PFSK-1 (cell line): Measurements from ENCODE around the gene CMPK1.

ENCODE experiments used
- FOXP2 ChIP-seq: optimal IDR thresholded peaks from 2 replicates; pipeline ENCODE3; 2011; ENCODE audit warnings: borderline replicate concordance, control low read depth, inconsistent platforms; ENCODE audit not compliant: insufficient read depth; ENCODE audit errors: extremely low read length, extremely low read depth
- POLR2AphosphoS5 ChIP-seq: IDR thresholded peaks from 2 replicates; pipeline ENCODE4 v1.6.1; 2012; ENCODE audit warnings: low read depth, mild to moderate bottlenecking, control low read depth, low read length, moderate library complexity
- REST ChIP-seq, 2 experiments: IDR thresholded peaks; 2 replicates each; pipeline versions ENCODE4 v1.6.1 to v1.8.0; 2011 to 2012; ENCODE audit warnings: low read depth in 2 of 2, low read length in 2 of 2, control low read depth in 1 of 2, inconsistent platforms in 1 of 2, mild to moderate bottlenecking in 1 of 2, moderate library complexity in 1 of 2; ENCODE audit not compliant: insufficient read depth in 1 of 2
- SIN3A ChIP-seq: IDR thresholded peaks from 2 replicates; pipeline ENCODE4 v1.6.1; 2012; ENCODE audit warnings: mild to moderate bottlenecking, low read length, moderate library complexity, borderline replicate concordance; ENCODE audit not compliant: insufficient read depth
- TAF1 ChIP-seq: IDR thresholded peaks from 2 replicates; pipeline ENCODE4 v1.6.1; 2012; ENCODE audit warnings: low read length, control low read depth, borderline replicate concordance; ENCODE audit not compliant: insufficient read depth

CMPK1 gene

GRCh38 chr1:47403321-47403910, 69.8 kb downstream of the CMPK1 start:
- no peak for TF ChIP-seq REST (IDR thresholded peaks at IDR 0.05; ENCODE audit: insufficient read depth in 1 of 2, low read depth in 2 of 2, low read length in 2 of 2)
- no peak for TF ChIP-seq TAF1

DNA sequence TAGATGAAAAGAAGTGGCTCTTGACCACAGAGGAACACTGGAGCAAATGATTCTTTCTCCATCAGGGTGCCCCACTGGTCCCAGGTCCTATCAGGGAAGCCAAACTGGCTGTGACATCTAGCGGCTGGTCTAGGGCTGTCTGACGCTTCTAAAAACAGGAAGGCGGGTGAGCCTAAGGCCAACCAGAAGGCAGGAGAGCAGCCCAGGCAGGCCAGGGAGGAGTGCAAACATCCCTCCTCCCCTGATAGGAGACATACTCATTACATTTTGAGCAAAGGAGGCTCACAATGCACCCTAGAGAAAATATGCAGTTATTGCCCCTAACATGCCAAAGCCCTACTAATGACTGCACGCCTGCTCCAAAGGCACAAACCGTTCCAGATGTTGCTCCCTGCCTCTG, 72.1 kb downstream of the CMPK1 start:
- TF ChIP-seq POLR2AphosphoS5 (no peak), FOXP2 (no peak), REST (IDR thresholded peaks at IDR 0.05; ENCODE audit: insufficient read depth in 1 of 2, low read depth in 2 of 2, low read length in 2 of 2) (no peak), SIN3A (no peak), TAF1 (no peak)

DNA sequence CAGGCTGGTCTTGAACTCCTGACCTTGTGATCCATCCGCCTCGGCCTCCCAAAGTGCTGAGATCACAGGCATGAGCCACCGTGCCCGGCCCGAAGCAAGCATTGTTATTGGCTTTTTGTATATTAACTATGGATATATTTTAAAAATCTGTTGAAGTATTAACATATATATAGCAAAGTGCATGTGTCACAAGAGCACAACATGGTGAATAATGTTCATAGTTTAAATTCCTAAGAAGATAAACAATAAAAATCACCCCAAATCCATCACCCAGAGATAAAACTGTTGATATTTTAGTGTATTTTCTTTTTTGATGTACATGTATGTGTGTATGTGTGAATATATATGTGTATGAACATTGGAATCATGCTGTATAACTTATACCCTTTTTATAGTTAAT, 73.4 kb downstream of the CMPK1 start:
- no peak for TF ChIP-seq FOXP2
- no peak for TF ChIP-seq REST (IDR thresholded peaks at IDR 0.05; ENCODE audit: insufficient read depth in 1 of 2, low read depth in 2 of 2, low read length in 2 of 2)
- no peak for TF ChIP-seq TAF1
- TF ChIP-seq POLR2AphosphoS5 = no peak
- no peak for TF ChIP-seq SIN3A

- TF ChIP-seq TAF1 = no peak
- no peak for TF ChIP-seq SIN3A
- TF ChIP-seq REST (IDR thresholded peaks at IDR 0.05; ENCODE audit: insufficient read depth in 1 of 2, low read depth in 2 of 2, low read length in 2 of 2) = no peak
- no peak for TF ChIP-seq POLR2AphosphoS5
- no peak for TF ChIP-seq FOXP2
These were observed 73.9 kb downstream of the CMPK1 start for GRCh38 chr1:47407481-47407880.

GRCh38 chr1:47409311-47410067, 75.9 kb downstream of the CMPK1 start:
- TF ChIP-seq REST (IDR thresholded peaks at IDR 0.05; ENCODE audit: insufficient read depth in 1 of 2, low read depth in 2 of 2, low read length in 2 of 2) (no peak), POLR2AphosphoS5 (no peak), TAF1 (no peak), SIN3A (no peak), FOXP2 (no peak)
